CD4-positive, alpha-beta T cell treated with Interleukin-15 for 1 hour (primary cell): ENCODE data around the gene FILIP1.

Experiments
- DNase-seq: peaks from one replicate; pipeline ENCODE4 v3.0.0-alpha.2; 2020

The FILIP1 gene

GRCh38 chr6:75377386-75377785 is 116.2 kb downstream of the FILIP1 start:
- DNase-seq, result no peak

GRCh38 chr6:75376347-75377024 is 117.1 kb downstream of the FILIP1 start:
- DNase-seq, result no peak

DNA sequence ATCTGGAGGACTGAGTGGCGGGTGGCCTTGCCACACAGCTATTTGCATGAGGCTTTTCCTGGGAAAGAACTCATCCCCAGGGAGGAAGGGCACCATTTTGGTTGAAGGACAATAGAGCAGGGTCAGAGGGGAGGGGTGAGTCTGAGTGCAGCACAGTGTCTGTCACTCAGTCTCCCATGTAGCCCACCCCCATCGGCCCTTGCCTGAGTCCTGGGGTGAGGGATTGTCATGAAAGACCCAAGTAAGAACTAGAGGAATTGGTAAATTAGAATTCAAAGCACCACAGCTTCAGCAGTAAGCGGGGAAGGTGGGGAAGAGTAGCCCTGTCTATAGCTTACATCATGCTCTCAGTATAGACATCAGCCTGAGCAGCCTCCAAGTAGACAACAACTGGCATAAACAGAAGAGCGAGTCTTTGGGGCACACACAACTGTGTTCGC is 118.6 kb downstream of the FILIP1 start:
- no peak for DNase-seq

GRCh38 chr6:75372884-75373283 is 120.7 kb downstream of the FILIP1 start:
- no peak for DNase-seq

DNA sequence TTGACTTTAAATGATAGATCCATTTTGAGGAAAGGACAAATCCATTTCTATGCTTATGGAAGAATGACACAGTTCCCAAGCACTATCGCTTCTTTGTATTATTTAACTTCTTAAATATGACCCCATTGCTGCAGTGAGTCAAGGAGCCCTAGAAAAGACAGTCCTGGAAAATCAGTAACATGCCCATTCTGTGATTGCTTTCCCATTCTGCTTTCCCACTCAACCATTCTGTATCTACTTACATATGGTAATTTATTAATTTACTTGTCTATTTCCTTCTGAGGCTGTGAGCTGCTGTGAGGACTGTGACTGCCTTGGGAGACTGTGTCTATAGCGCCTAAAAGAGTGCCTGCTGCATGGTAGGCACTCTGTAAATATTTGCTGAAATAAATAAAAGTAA is 123.6 kb downstream of the FILIP1 start:
- DNase-seq, result no peak

- DNase-seq, result no peak
These were observed 124.7 kb downstream of the FILIP1 start for GRCh38 chr6:75368864-75369402.

- no peak for DNase-seq
These were observed 125.3 kb downstream of the FILIP1 start for GRCh38 chr6:75368151-75368779.

DNA sequence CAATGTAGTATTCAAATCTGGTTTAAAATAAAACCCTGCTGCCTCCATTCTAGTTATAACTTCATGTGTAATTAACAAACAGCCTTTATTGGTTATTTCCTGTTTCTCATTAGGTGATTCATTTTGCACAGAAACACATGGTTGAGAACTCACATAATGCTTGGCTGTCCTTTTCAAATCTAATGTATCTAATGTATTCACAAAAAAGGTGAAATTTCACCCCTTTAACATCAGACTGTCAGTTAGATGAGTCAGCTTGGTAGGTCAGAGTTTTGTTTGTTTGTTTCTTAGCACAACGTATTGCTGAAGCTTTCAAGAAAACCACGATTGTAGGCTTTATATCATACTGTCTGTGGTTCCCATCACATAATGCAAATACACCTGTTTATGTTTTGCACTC is 130.3 kb downstream of the FILIP1 start:
- no peak for DNase-seq

DNA sequence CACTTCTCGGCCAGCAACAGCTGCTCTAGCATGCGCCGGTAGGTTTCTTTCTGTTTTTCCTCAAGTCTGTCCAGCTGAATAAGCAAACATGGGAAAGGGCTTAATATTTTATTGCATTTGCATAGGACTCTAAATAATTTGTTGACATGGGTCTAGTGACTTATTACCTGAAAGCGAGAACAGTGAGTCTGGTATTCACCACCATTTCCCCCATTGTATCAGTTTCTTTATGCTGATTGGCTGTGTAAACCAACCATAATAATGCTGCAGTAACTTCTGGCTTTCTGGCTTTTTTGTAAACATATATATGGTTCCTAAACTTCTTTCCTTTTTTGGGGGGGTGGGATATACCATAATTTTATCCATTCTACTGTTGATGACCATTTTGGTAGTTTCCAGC is 140.0 kb downstream of the FILIP1 start:
- DNase-seq, result no peak

DNA sequence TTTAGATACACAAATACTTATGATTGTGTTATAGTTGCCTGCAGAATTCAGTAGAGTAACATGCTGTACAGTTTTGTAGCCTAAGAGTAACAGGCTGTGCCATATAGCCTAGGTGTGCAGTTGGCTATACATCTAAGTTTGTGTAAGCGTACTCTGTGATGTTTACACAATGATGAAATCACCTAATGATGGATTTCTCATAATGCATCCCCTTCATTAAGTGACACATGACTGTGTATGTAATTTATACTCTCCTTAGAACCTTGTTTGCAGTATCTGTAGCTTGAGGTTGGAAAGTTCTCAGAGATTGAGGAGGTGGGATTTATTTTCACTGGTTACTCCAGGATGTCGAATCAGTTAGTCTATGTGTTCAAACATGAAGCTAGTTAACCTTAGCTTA is 142.0 kb downstream of the FILIP1 start:
- DNase-seq, result no peak

DNA sequence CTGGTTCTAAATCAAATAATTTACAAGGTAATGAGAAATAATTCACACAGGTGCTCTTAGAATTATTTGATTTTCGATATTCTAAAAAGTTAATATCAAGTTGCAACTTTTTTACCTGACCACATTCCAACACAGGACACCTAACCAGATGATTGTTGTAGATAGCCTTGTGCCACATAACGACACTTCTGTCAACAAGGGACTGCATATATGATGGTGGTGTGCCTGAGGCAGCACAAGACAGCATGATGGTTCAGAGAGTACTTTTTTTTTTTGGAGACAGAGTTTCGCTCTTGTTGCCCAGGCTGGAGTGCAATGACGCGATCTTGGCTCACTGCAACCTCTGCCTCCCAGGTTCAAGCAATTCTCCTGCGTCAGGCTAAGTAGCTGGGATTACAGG is 142.8 kb downstream of the FILIP1 start:
- no peak for DNase-seq

- DNase-seq, result no peak
These were observed 143.4 kb downstream of the FILIP1 start for GRCh38 chr6:75350156-75350555.

- DNase-seq, result no peak
These were observed 144.2 kb downstream of the FILIP1 start for GRCh38 chr6:75349262-75349984.

GRCh38 chr6:75348882-75349261 is 144.7 kb downstream of the FILIP1 start:
- DNase-seq, result no peak

DNA sequence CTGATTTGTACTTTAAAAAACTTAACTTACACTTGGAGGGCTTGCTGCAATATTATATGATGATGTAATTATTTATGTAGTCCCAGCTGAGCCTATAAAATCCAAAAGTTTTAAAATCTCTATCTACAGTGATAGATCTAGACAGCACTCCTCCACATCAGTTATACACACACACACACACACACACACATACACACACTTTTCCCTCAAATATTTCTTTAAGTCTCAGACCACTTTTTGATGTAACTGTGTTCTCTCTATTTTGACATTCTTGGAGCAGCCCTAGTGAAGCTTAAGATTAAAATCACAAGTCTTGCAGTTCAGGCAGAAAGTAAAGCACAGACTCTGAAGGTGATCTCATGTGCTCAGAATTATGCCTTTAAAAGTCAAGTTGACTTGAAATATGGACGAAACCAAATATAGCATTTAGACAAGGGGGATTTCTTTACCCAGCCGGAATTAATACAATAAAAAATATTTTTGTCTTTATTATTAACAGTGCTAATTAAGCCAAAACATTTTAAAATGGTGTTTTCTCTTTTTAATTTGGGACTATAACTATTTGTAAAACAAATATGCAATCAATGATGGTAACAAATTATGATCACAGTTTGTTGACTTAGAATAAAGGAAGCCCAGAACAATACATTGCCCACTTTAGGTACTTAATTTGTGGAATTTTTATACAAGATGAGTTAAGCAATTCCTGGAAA is 145.5 kb downstream of the FILIP1 start:
- no peak for DNase-seq

DNA sequence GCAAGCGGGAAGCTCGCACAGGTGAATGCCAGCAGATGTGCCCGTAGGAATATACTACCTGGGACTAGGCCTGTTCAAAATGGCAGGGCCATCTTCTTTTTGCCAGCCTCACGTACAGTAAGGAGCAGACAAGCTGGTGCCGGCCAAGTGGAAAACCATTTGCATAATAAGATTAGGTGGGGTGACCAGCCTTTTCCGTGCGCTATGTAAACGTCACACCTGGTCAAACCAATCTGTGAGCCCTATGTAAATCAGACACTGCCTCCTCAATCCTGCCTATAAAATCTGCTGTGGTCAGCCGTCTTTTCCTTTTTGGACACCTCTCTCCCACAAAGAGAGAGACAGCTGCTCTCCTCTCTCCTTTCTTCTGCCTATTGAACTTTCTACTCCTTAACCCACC is 148.2 kb downstream of the FILIP1 start:
- DNase-seq, result no peak

- DNase-seq, result no peak
These were observed 149.1 kb downstream of the FILIP1 start for GRCh38 chr6:75344455-75344854.

- DNase-seq, result no peak
These were observed 149.6 kb downstream of the FILIP1 start for GRCh38 chr6:75344021-75344420.

DNA sequence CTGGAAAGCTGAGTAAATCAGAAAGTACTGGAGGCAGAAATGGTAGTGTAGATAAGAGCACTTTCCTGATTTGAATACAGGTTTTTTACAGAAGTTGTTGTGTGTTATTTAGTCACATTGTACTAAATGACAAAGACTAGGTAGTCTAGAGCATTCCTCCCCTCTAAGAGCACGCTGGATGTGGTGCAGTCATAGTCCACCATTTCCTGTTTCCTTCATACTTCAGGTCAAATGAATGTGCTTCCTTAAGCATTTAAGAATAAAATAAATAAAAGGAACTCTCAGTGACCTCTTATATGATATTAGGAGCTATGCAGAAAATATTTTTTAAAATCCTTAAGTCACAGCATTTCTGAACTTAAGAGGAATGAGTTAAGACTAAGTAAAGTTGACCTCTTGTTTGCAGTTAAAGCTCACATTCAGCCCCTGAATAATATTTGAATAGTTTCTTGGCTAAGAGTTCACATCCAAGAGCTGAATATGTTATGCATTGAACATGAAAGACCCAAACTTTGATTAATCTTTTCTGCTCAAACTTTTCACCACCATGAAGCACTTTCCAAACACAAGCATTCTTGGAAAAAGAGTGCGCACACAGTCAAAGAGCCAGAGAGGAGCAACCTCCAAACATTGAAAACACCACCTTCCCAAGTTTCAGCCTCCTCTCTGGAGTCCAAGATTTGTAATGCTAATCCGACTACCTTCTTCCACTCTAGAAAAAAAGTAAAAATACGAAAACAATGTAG is 155.6 kb downstream of the FILIP1 start:
- DNase-seq, result no peak

DNA sequence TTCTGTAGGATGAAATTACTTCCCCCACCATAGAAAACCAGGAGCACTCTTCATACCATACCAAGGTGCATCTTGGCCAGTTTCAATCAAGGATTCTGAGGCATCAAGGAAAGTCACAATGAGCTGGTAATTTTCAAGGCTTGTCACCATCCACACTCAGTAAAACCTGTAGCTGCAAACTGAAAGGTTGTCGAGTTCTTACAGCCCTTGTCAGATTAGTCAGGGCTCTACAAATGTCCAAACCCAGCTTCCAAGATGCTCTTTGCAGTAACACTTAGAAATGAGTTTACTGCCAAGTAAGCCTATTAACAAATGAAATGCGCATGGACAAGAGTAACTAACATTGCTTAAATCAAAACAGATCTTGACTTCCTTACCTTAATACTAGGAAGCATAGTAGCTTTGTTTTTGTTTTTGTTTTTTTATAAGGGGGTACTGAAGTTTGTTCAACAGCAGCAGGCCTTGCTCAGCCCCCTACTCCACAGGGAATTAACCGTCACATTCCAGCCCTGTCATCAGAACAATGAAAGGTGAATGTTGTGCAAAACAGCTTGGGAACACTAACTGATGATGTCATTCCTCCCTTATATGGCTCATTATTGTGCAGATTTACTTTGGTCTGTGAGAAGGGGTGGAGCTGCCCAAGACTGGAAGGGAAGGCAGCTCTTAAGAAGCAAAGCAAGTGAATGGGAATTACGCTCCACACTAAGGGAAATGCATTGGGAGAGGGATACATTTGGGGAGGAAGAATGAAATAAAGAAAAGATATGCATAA is 159.1 kb downstream of the FILIP1 start:
- no peak for DNase-seq

DNA sequence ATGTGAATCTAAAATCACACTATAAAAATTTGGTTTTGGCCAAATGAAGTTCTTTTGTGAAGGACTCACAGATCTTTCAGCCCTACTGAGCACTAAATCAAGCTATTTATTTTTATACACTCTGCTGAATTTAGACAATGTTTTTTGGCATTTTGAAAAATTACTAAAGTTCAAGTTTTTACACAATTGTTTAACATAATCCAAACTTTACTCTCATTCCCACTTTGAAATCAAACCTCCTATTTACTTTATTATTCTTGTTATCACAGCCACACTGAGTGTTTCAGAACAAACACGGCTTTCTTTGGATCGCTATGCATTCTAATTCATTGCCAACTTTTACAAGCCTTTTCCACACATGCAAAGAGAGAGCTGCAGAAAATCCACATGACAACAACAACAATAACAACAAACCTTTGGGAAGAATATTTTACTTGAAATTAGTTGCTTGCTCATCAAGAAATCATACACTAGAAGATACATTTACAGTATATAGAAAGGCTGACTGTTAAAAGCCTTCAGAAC is 159.9 kb downstream of the FILIP1 start:
- DNase-seq, result no peak

- no peak for DNase-seq
These were observed 162.4 kb downstream of the FILIP1 start for GRCh38 chr6:75331151-75331550.
